ENCODE results near the gene SRPRB.

The SRPRB gene

GRCh38 chr3:133849346-133849745 is 43.7 kb downstream of the SRPRB start:
- DNase-seq = no peak

GRCh38 chr3:133850034-133850433 is 44.4 kb downstream of the SRPRB start:
- DNase-seq = no peak

- no peak for DNase-seq
Observed at GRCh38 chr3:133851266-133851906, 45.8 kb downstream of the SRPRB start.

GRCh38 chr3:133851931-133852330 is 46.3 kb downstream of the SRPRB start:
- DNase-seq = no peak

- no peak for DNase-seq
Observed at GRCh38 chr3:133853063-133853924, 47.7 kb downstream of the SRPRB start.

- no peak for DNase-seq
Observed at GRCh38 chr3:133853925-133854227, 48.3 kb downstream of the SRPRB start.

GRCh38 chr3:133854264-133855001 is 48.8 kb downstream of the SRPRB start:
- no peak for DNase-seq

- DNase-seq = no peak
Observed at GRCh38 chr3:133855002-133855370, 49.4 kb downstream of the SRPRB start.

GRCh38 chr3:133855772-133856171 is 50.2 kb downstream of the SRPRB start:
- no peak for DNase-seq

- no peak for DNase-seq
Observed at GRCh38 chr3:133856316-133856715, 50.7 kb downstream of the SRPRB start.

GRCh38 chr3:133857767-133858166 is 52.2 kb downstream of the SRPRB start:
- DNase-seq = no peak

GRCh38 chr3:133859381-133860234 is 54.0 kb downstream of the SRPRB start:
- no peak for DNase-seq

GRCh38 chr3:133860519-133860918 is 54.9 kb downstream of the SRPRB start:
- no peak for DNase-seq

- no peak for DNase-seq
Observed at GRCh38 chr3:133862161-133862560, 56.5 kb downstream of the SRPRB start.

GRCh38 chr3:133863911-133864310 is 58.3 kb downstream of the SRPRB start:
- no peak for DNase-seq

GRCh38 chr3:133864616-133865015 is 59.0 kb downstream of the SRPRB start:
- no peak for DNase-seq

- DNase-seq = no peak
Observed at GRCh38 chr3:133865136-133865855, 59.7 kb downstream of the SRPRB start.

GRCh38 chr3:133866141-133866540 is 60.5 kb downstream of the SRPRB start:
- DNase-seq = no peak

- DNase-seq = no peak
Observed at GRCh38 chr3:133868186-133868585, 62.6 kb downstream of the SRPRB start.

- no peak for DNase-seq
Observed at GRCh38 chr3:133868758-133869475, 63.3 kb downstream of the SRPRB start.

GRCh38 chr3:133869586-133869985 is 64.0 kb downstream of the SRPRB start:
- DNase-seq = no peak

- no peak for DNase-seq
Observed at GRCh38 chr3:133870822-133871221, 65.2 kb downstream of the SRPRB start.

Measured in CD4-positive, alpha-beta T cell treated with Interleukin-21 for 1 hour (primary cell).